Activated T-helper 1 cell treated with Interleukin-2 at 50 U/mL for 16 hours (primary cell): Measurements from ENCODE around the gene ROBO2.

Experiments
- DNase-seq: peaks from one replicate; pipeline ENCODE4 v3.0.0-alpha.2; 2020; ENCODE audit warnings: low read depth

Gene ROBO2

GRCh38 chr3:77412021-77412438 lies 372.1 kb downstream of the ROBO2 start:
- no peak for DNase-seq

DNA sequence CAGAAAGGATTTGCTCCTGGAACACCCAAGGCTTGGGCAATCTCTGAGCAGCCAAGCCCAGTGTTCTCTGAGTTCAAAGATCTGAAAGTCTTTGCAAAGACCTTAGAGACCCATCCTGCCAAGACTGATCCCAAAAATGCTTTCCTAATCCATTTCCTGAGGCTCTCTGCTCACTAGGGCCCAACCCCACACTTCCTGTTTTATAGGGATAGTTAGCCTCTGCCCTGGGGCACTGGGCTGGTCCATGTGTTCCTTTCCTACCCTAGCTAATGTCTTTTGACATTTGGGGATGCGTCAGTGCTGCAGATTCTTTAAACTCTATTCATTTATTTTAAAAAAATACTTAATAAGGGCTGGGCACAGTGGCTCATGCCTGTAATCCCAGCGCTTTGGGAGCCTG lies 372.7 kb downstream of the ROBO2 start:
- no peak for DNase-seq

DNA sequence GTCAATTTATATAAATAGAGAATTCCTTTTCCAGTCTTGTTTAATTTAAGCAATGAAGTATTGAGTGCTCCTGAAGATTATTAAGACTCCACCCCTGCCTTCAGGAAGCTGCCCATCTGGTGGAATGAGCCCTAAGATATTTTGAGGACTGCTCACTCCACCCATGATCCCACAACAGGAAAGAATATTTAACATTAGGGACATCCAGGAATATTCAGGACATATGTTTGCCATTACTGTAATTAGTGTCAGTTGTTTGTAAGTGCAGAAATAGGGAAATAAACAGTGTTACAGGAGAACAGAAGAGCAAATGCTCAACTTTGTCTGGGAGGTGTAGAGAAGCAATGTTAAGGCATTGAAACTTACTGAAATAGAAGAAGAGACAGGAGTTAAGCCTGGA lies 375.0 kb downstream of the ROBO2 start:
- DNase-seq: no peak

GRCh38 chr3:77420336-77420735 lies 380.4 kb downstream of the ROBO2 start:
- DNase-seq: no peak

DNA sequence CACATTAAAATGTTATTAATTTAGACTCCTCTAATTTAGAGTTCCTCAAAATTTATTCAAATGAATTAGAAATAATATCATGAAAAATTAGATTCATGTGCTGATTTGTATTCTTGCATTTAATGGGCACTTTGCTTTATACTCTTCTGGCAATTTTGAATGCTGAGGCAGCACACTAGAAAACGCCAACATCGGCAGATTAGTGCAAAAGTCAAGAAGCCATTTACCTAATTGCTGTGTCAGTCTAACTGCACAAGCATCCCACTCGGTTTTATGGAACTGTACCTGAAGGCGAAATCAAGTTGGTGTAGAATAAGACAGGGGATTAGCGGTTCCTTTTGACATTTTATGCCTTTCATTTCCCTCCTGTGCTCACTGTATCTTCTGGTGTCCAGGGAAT lies 382.0 kb downstream of the ROBO2 start:
- no peak for DNase-seq

DNA sequence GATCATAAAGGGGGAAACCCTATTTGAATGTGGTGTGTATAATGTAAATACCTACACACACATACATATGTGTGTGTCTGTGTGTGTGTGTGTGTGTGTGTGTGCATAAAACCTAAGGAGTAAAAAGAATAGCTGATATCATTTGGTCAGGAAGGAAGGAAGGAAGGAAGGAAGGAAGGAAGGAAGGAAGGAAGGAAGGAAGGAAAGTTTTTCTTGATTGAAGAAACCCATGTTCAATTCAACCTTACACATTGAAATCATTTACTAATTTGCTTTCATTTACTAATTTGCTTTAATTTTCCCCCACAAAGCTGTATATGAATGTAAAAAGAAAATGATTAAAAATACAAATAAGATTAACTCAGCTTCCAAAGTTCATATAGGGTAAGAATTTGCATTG lies 386.6 kb downstream of the ROBO2 start:
- no peak for DNase-seq

GRCh38 chr3:77427528-77427927 lies 387.6 kb downstream of the ROBO2 start:
- no peak for DNase-seq

DNA sequence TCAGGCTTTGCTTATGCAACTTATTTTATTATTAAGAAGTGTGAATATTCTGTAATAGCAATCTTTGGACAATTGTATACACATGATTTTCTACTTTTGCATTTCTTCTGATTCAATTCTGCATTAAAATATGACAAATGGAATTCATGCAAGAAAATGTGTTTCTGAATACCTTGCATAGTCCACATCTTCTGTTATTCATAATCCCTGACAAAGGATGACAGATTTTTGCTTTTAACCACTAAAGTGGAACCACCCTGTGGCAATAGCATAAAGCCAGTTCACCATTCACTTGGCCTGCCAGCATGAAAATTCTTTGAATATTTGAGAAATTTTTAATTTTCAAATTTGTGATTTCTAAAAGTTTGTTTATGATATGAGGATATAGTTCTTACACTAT lies 397.0 kb downstream of the ROBO2 start:
- no peak for DNase-seq

DNA sequence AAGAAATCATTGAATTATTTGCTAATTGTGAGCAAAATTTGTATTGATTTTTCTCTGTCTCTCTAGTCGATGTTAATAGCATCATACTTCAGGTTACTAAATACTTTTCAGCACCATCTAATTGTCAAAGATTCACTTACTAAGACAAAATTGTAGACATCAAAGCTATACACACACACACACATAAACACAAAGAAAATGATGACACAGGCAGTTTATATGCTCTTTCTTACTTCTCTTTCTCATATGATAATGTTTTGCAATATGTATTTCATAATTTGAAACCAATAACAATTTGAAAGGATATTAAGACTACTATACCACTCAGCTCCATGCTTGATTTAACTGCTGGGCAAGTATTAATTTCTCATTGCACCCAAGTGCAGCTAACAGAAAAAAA lies 406.2 kb downstream of the ROBO2 start:
- DNase-seq: no peak

DNA sequence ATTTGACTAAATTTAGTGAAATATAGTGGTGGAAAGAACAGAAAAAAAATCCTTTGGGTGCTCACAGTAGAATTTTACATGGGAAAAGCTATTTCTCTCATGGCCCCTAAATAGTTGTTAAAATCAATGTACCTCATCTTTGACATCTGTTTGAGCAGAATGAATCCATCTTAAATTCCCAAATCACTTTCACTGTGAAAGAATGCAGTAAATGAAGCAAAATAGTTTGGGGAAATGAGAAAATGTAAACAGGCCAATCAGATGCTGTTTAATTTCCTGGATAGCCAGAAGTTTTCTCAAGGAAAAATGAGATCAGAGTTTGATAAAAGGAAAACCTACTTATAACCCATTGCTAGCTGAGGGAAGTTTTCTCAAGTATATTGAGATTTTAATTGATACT lies 406.9 kb downstream of the ROBO2 start:
- no peak for DNase-seq

DNA sequence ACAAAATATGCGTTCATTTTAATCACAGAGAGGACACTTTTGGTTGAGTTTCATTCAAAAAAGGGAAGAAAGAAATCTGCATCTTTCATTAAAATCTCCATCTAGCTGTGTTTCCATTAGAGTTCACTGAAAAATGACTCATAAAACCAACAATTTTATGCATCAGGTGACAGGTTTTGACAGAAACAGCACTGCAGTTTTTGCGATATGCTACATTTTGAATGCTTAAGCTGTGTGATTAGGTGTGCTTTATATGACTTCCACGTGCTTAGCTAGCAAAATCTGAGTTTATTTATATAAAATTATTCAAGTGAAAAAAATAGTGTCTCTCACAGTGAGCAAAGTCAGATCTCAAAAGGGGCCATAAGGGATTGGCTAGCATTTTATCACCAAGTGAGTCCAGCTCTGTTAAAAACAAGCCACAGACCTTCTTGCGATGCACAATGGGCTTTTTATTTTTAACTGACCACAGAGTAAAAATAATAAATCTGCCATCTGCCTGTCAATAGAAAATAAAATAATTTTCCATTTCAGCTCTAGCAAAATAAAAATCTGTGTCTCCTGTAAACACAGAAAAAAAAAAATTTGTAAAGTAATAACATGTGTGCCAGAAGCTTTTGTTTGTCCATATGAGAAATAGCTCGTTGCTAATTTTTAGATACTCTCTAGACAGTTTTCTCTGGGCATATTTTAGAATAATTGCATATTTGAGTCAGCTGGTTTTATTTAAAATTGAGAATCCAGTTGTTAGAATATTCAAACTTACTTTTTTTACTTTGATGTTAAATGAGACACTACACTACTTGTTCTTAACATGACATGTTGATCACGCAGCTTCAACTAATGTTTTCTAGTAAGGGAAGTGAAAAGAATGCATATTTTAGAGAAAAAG lies 409.8 kb downstream of the ROBO2 start:
- no peak for DNase-seq

DNA sequence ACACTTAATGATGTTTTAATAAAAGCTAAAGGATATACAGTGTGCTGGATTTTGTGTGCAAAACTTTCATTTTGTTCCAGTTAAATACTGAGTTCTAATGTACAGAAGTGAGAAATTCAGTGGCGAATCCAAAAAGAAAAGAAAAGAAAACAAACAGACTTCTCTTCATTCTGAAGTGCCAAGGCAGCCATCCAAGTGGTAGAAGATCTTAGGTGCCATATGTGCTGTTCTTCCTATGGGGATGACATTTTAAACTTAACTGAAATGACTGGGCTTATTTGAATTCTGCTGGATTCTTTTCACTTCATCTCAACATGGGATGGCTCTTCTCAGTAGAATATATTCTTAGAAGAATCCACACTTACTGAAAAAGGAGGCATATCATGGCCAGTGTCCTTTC lies 416.5 kb downstream of the ROBO2 start:
- DNase-seq: no peak

- no peak for DNase-seq
Measured at GRCh38 chr3:77456906-77457305, 417.0 kb downstream of the ROBO2 start.

DNA sequence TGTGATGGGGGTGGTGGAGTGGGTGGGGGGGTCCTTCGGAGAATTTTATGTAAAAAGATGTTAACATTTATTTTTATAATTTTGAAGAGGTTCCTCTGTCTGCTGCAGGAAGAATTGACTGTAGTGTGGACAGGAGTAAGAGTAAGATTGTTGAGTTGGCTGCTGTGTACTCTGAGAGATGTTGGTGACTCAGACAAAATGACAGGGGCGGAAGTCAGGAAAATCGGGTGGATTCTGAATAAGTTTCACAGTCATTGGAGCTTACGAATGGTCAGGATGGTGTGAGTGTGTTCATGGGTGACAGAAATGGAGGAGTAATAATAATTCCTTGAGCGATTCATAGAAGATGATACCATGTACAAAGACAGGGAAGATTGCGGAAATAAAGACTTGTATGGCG lies 420.0 kb downstream of the ROBO2 start:
- DNase-seq: no peak

DNA sequence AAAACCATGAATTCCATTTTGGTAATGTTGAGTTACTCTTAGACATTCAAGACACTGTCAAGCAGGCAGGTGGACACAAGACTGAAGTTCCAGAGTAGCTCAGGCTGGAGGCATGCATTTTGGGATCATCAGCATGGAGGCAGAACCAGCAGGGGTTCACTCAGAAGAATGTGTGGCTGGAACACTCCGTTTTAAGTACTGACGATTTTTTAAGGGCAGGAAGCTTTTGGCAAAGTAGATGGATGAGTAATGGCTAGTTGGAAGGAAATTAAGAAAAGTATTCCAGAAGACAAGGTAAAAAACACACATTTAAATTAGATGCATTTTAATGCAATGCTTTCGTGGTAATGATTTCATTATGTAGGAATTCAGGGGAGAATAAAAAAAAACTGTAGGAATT lies 420.4 kb downstream of the ROBO2 start:
- DNase-seq: no peak

DNA sequence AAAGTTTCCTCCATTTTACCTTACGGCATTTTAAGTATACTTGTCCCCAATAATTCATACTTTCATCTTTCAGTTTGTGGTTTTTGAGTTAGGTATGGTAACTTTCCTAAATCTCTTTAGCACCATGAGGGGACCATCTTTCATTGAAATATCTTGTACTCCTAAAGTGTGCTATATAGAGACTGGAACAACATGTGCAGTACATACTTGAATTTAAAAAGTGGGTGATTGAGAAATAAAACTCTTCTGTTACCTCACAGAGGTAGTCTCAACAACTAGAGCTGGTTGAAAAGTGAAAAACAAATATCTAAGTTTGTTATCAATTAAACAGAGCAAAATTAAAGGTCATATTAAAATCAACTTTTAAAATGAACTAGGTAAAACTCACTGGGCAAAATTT lies 423.1 kb downstream of the ROBO2 start:
- DNase-seq: no peak

DNA sequence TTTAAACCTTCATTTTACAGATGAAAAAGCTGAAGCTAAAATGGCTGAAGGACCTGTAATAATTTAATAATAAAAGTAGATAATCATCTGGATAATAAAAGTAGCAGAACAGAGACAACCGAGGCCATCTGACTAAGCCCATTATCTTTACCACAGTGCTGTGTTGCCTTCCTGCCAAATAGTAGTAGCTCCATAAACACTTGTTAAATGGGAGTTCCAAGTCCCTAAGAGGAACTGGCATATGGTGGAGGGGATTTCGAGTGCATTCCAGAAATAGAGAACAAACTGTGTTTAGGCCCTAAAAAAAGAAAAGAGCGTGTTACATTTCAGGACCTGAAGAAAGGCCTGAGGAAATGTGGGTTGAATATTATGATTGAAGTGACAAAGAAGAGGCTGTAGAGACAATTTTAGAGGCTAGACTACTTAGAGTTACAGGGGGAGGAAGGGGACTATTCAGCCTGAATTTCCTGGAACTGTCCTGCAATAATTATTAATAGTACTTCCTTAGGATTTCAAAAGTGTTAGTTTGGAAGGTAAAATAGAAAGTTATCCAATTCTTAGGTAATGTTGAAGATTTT lies 424.3 kb downstream of the ROBO2 start:
- DNase-seq: no peak

DNA sequence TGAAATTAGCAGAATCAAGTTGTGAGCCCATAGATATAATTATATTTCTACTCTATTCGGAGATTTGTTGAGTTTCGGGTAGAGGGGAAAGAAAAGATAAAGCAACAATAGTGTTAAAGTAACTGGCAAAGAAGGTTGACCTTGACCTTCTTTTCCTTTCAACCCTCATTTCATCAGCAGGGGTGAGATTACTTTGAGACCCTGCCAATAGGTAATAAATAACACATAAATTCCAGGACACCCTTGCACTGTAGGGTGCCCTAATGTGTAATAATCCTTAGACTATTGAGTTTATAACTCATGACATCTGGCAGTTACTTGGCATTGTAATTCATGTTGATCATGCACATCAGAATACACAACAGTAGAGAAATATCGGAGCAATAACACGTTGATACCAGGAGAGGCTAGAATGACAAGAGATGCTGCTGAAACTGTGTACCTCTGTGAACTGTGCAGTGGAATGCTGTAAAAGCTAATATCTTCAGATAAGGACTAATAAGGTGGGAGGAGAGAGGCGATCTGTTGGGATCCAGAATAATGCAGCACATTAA lies 426.7 kb downstream of the ROBO2 start:
- no peak for DNase-seq

- no peak for DNase-seq
Measured at GRCh38 chr3:77467702-77468625, 428.1 kb downstream of the ROBO2 start.

GRCh38 chr3:77468626-77469020 lies 428.7 kb downstream of the ROBO2 start:
- no peak for DNase-seq

- no peak for DNase-seq
Measured at GRCh38 chr3:77475507-77475906, 435.6 kb downstream of the ROBO2 start.

- no peak for DNase-seq
Measured at GRCh38 chr3:77479021-77479420, 439.1 kb downstream of the ROBO2 start.
